GM23338 (cell line): Measurements from ENCODE around the gene TMEM225B. TPM values are rescaled to one million over a fixed set of nuclear protein-coding genes. Genes with fewer than 3 reads are reported as not detected.

ENCODE experiments used
- ATAC-seq: fragments of 200-7000 bp; cut with Tn5 transposase; 3 replicates; pipeline ENCODE4 v1.9.1; 2020
- DNase-seq: peaks from one replicate; pipeline ENCODE4 v3.0.0-alpha.2; 2015; ENCODE audit warnings: low spot score
- H2AFZ ChIP-seq: fragments of 200-600 bp; sonication (generic); 2 replicates; pipeline ENCODE4 v1.8.0; 2016; ENCODE audit warnings: antibody characterized with exemption, mild to moderate bottlenecking, moderate library complexity
- H3F3A ChIP-seq: fragments of 200-600 bp; sonication (generic); replicated peaks from 2 replicates; pipeline ENCODE4 v1.8.0; 2017; ENCODE audit warnings: antibody characterized with exemption, mixed run types, low read depth
- H3K27ac ChIP-seq: fragments of 200-600 bp; sonication (generic); 2 replicates; pipeline ENCODE4 v1.6.1; 2016; ENCODE audit warnings: low read depth
- H3K27me3 ChIP-seq: fragments of 200-600 bp; sonication (generic); 2 replicates; pipeline ENCODE4 v1.8.0; 2016; ENCODE audit warnings: mild to moderate bottlenecking, mixed run types, moderate library complexity; ENCODE audit not compliant: insufficient read depth
- H3K36me3 ChIP-seq: fragments of 200-600 bp; sonication (generic); 2 replicates; pipeline ENCODE4 v1.8.0; 2016; ENCODE audit warnings: mild to moderate bottlenecking; ENCODE audit not compliant: insufficient read depth
- H3K4me1 ChIP-seq: fragments of 200-600 bp; sonication (generic); 2 replicates; pipeline ENCODE4 v1.8.0; 2016; ENCODE audit warnings: mild to moderate bottlenecking, moderate library complexity; ENCODE audit not compliant: insufficient read depth
- H3K4me2 ChIP-seq: fragments of 200-600 bp; sonication (generic); 2 replicates; pipeline ENCODE4 v1.7.1; 2017; ENCODE audit warnings: mixed run types
- H3K4me3 ChIP-seq: fragments of 200-600 bp; sonication (generic); 2 replicates; pipeline ENCODE4 v1.6.1; 2016; ENCODE audit warnings: mixed run types
- H3K79me2 ChIP-seq: fragments of 200-600 bp; sonication (generic); replicated peaks from 2 replicates; pipeline ENCODE4 v1.8.0; 2017; ENCODE audit warnings: mild to moderate bottlenecking; ENCODE audit not compliant: insufficient read depth
- H3K9me2 ChIP-seq: fragments of 200-600 bp; sonication (generic); 2 replicates; pipeline ENCODE4 v1.8.0; 2017; ENCODE audit not compliant: insufficient read depth
- H4K20me1 ChIP-seq: fragments of 200-600 bp; sonication (generic); replicated peaks from 2 replicates; pipeline ENCODE4 v1.8.0; 2017; ENCODE audit warnings: mild to moderate bottlenecking; ENCODE audit not compliant: insufficient read depth
- H3K27ac Mint-ChIP-seq: 2 replicates; pipeline ENCODE4 v1.8.0; 2020; ENCODE audit warnings: inconsistent platforms, mild to moderate bottlenecking, moderate library complexity, mixed read lengths
- H3K27me3 Mint-ChIP-seq: 3 replicates; pipeline ENCODE4 v1.8.0; 2022; ENCODE audit warnings: low read depth, mild to moderate bottlenecking, moderate library complexity, mixed read lengths, inconsistent platforms; ENCODE audit not compliant: insufficient read depth, poor library complexity
- H3K36me3 Mint-ChIP-seq: 3 replicates; pipeline ENCODE4 v1.8.0; 2021; ENCODE audit warnings: low read depth, mild to moderate bottlenecking, inconsistent platforms, moderate library complexity, mixed read lengths
- H3K4me1 Mint-ChIP-seq: 3 replicates; pipeline ENCODE4 v1.8.0; 2020; ENCODE audit warnings: mild to moderate bottlenecking, inconsistent platforms, mixed read lengths
- H3K4me3 Mint-ChIP-seq: 3 replicates; pipeline ENCODE4 v1.8.0; 2021; ENCODE audit warnings: moderate library complexity, mild to moderate bottlenecking, inconsistent platforms, mixed read lengths
- H3K9me3 Mint-ChIP-seq: 3 replicates; pipeline ENCODE4 v1.8.0; 2020; ENCODE audit warnings: moderate library complexity, mild to moderate bottlenecking, inconsistent platforms, mixed read lengths
- CREB1 ChIP-seq: fragments of 250-450 bp; sonication (Bioruptor Pico); IDR thresholded peaks from 2 replicates; pipeline ENCODE4 v1.5.0; 2020; ENCODE audit warnings: low read depth, mild to moderate bottlenecking, moderate library complexity
- CTCF ChIP-seq, 2 experiments: fragments of 200-600 bp in 1 of 2; sonication (generic) in 1 of 2; conservative IDR thresholded peaks; 2 replicates each; pipeline versions ENCODE4 v1.5.1 to v1.6.1; 2016 to 2017; ENCODE audit warnings: antibody characterized with exemption in 2 of 2, low read depth in 2 of 2, mild to moderate bottlenecking in 2 of 2, moderate library complexity in 1 of 2
- ETS1 ChIP-seq: IDR thresholded peaks from 2 replicates; pipeline ENCODE4 v1.6.1; 2016; ENCODE audit warnings: antibody characterized with exemption
- EZH2 ChIP-seq: fragments of 200-600 bp; sonication (generic); IDR thresholded peaks from one replicate; pipeline ENCODE4 v1.8.0; 2017; ENCODE audit warnings: antibody characterized with exemption, mild to moderate bottlenecking, low read depth; ENCODE audit not compliant: unreplicated experiment
- EZH2phosphoT487 ChIP-seq: fragments of 200-600 bp; sonication (generic); IDR thresholded peaks from one replicate; pipeline ENCODE4 v1.8.1; 2018; ENCODE audit warnings: antibody characterized with exemption; ENCODE audit not compliant: unreplicated experiment
- JUNB ChIP-seq: IDR thresholded peaks from one replicate; pipeline ENCODE4 v1.6.1; 2016; ENCODE audit warnings: antibody characterized with exemption; ENCODE audit not compliant: unreplicated experiment
- NANOG ChIP-seq: IDR thresholded peaks from 2 replicates; pipeline ENCODE4 v1.6.1; 2016; ENCODE audit warnings: antibody characterized with exemption, borderline replicate concordance
- STAT1 ChIP-seq: IDR thresholded peaks from one replicate; pipeline ENCODE4 v1.6.1; 2016; ENCODE audit warnings: antibody characterized with exemption; ENCODE audit not compliant: unreplicated experiment
- ZNF114 ChIP-seq: fragments of 250-450 bp; sonication (Bioruptor Pico); IDR thresholded peaks from 2 replicates; pipeline ENCODE4 v1.5.0; 2020; ENCODE audit warnings: mild to moderate bottlenecking, moderate library complexity
- ZNF462 ChIP-seq: fragments of 250-450 bp; sonication (Bioruptor Pico); IDR thresholded peaks from 2 replicates; pipeline ENCODE4 v1.5.0; 2020; ENCODE audit warnings: mild to moderate bottlenecking, moderate library complexity
- polyA plus RNA-seq: library from polyadenylated mRNA; unstranded; fragments of >200 nt; fragmentation: Nextera tagmentation; extraction: Ambion mirVana; gene quantifications from 2 replicates; pipeline ENCODE4 v1.2.1, GENCODE V29; 2016
- total RNA-seq: library from RNA; depleted of rRNA; stranded (reverse); fragments of >200 nt; shearing (Covaris generic); gene quantifications from 2 replicates; pipeline ENCODE4 v1.2.3, GENCODE V29; 2014

The TMEM225B gene
- total and polyA plus RNA-seq, 2 experiments from 2014 or later, result 0.45 TPM; not detected in 1

GRCh38 chr7:99645590-99645989 lies 47.5 kb downstream of the TMEM225B start:
- Histone ChIP-seq H3K27ac (no peak overlapping the region), H3F3A (no peaks in the 10 kb centered on the region), H3K4me1 (no peaks in the 10 kb centered on the region), H3K36me3 (no peaks in the 10 kb centered on the region), H3K4me2 (no peak overlapping the region), H2AFZ (no peak overlapping the region), H4K20me1 (no peaks in the 10 kb centered on the region), H3K79me2 (no peaks in the 10 kb centered on the region), H3K27me3 (no peaks in the 10 kb centered on the region), H3K9me2 (peaks cover 7% of the 10 kb centered on the region), H3K4me3 (no peak overlapping the region)
- Mint-ChIP-seq H3K9me3 (no peaks in the 10 kb centered on the region; the same call in 2 of the 3 replicates), H3K4me3 (no peak overlapping the region), H3K27ac (no peak overlapping the region), H3K4me1 (no peaks in the 10 kb centered on the region), H3K27me3 (peaks cover under 1% of the 10 kb centered on the region), H3K36me3 (peaks cover 23% of the 10 kb centered on the region)
- ATAC-seq (no peak), DNase-seq (no peak)
- TF ChIP-seq ETS1 (no peak), ZNF462 (CRISPR knock-in tag) (no peak), CREB1 (CRISPR knock-in tag) (no peak), CTCF (conservative IDR thresholded peaks at IDR 0.05; ENCODE audit: low read depth in 2 of 2) (no peak), ZNF114 (no peak), EZH2phosphoT487 (no peak), JUNB (no peak), NANOG (no peak), EZH2 (no peak), STAT1 (no peak)
